ENCODE measurements around the gene RHBDD1. TPM values are rescaled to one million over a fixed set of nuclear protein-coding genes. Genes with fewer than 3 reads are reported as not detected.

Gene RHBDD1
- total and polyA plus RNA-seq, 8 donors = 22.8 to 40.1 (median 25.3) TPM

- Histone ChIP-seq H3K4me1 (no peaks in the 10 kb centered on the region), H3K27ac (no peak overlapping the region), H3K36me3 (no peaks in the 10 kb centered on the region), H3K9me3 (no peaks in the 10 kb centered on the region), H3K4me3 (no peak overlapping the region), H3K27me3 (no peaks in the 10 kb centered on the region)
- no peak for TF ChIP-seq CTCF (IDR thresholded peaks at IDR 0.05)
- intact Hi-C loops (cut with DNase I) = no loop called here
- no peak for ATAC-seq
- no peak for DNase-seq
Observed at GRCh38 chr2:226965376-226965775, 129.5 kb downstream of the RHBDD1 start.

- ATAC-seq (no peak), DNase-seq (no peak)
- intact Hi-C loops (cut with DNase I) = loop anchor here in 1 of 2 donors (10.0 kb wide), 1 partner anchor 135 kb away; the partner anchor contains the start of gene RHBDD1
- Histone ChIP-seq H3K4me1 (no peaks in the 10 kb centered on the region), H3K27ac (no peak overlapping the region), H3K9me3 (no peaks in the 10 kb centered on the region), H3K27me3 (no peaks in the 10 kb centered on the region), H3K4me3 (no peak overlapping the region), H3K36me3 (no peaks in the 10 kb centered on the region)
- TF ChIP-seq CTCF (IDR thresholded peaks at IDR 0.05) = no peak
Observed at GRCh38 chr2:226969417-226970080, 133.7 kb downstream of the RHBDD1 start.

GRCh38 chr2:226970362-226970761, 134.5 kb downstream of the RHBDD1 start:
- Histone ChIP-seq H3K4me3 (no peak overlapping the region), H3K36me3 (no peaks in the 10 kb centered on the region), H3K27ac (no peak overlapping the region), H3K9me3 (no peaks in the 10 kb centered on the region), H3K27me3 (no peaks in the 10 kb centered on the region), H3K4me1 (no peaks in the 10 kb centered on the region)
- intact Hi-C loops (cut with DNase I) = loop anchor here in 1 of 2 donors (10.0 kb wide), 1 partner anchor 136 kb away; the partner anchor contains the start of gene RHBDD1
- DNase-seq (no peak), ATAC-seq (no peak)
- no peak for TF ChIP-seq CTCF (IDR thresholded peaks at IDR 0.05)

GRCh38 chr2:226971084-226971483, 135.2 kb downstream of the RHBDD1 start:
- Histone ChIP-seq H3K36me3 (no peaks in the 10 kb centered on the region), H3K4me1 (no peaks in the 10 kb centered on the region), H3K9me3 (no peaks in the 10 kb centered on the region), H3K27ac (no peak overlapping the region), H3K4me3 (no peak overlapping the region), H3K27me3 (no peaks in the 10 kb centered on the region)
- DNase-seq = no peak
- no peak for TF ChIP-seq CTCF (IDR thresholded peaks at IDR 0.05)
- intact Hi-C loops (cut with DNase I) = loop anchor here in 1 of 2 donors (10.0 kb wide), 1 partner anchor 136 kb away; the partner anchor contains the start of gene RHBDD1
- ATAC-seq = no peak

GRCh38 chr2:226971770-226972169, 135.9 kb downstream of the RHBDD1 start:
- Histone ChIP-seq H3K27me3 (no peaks in the 10 kb centered on the region), H3K4me1 (no peaks in the 10 kb centered on the region), H3K36me3 (no peaks in the 10 kb centered on the region), H3K4me3 (no peak overlapping the region), H3K27ac (no peak overlapping the region), H3K9me3 (no peaks in the 10 kb centered on the region)
- ATAC-seq (no peak), DNase-seq (no peak)
- intact Hi-C loops (cut with DNase I) = loop anchor here in 1 of 2 donors (10.0 kb wide), 1 partner anchor 137 kb away; the partner anchor contains the start of gene RHBDD1
- no peak for TF ChIP-seq CTCF (IDR thresholded peaks at IDR 0.05)
